ENCODE data around the gene BAX.

BAX gene

DNA sequence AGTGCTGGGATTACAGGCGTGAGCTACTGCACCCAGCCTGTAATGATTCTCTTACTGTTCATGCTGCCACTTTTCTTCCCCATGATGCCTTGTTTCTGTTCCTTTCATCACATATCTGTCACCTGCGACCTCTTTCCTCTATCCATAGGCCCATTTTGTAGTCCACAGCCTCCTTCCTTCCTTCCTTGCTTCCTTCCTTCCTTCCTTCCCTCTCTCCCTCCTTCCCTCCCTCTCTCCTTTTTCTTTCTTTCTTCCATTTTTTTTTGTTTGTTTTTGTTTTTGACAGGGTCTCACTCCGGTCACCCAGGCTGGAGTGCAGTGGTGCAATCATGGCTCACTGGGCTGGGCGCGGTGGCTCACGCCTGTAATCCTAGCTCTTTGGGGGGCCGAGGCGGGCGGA is 34.2 kb downstream of the BAX start:
- DNase-seq: no peak

DNA sequence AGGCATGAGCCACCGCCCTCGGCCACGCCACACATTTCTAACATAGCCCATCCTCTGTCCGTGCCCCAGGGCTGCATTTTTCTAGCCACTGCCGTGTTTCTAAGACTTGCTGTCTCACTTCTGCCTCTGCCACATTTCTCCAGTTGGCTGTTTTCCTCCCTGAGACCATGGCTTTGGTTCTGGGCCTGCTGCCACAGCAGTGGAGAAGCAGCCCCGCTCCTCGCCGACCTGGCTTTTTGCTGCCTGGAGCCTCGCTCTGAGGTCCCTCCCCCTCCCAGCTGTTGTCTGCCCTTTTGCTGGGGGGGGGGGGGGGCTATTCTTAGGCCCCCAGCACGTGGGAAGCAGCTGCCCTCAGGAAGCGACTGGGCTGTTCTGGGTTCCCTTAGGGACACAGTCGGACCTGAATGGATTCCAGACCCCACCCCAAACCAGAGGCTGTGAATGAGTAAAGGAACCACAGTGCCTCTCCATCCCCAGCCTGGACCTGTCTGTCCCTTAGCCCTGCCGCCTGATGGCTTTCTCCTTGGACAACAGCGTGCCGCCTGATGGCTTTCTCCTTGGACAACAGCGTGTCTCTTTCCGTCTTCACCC is 35.1 kb downstream of the BAX start:
- DNase-seq: peak; percentile 66

- no peak for DNase-seq
These were observed 35.7 kb downstream of the BAX start for GRCh38 chr19:48990400-48990799.

DNA sequence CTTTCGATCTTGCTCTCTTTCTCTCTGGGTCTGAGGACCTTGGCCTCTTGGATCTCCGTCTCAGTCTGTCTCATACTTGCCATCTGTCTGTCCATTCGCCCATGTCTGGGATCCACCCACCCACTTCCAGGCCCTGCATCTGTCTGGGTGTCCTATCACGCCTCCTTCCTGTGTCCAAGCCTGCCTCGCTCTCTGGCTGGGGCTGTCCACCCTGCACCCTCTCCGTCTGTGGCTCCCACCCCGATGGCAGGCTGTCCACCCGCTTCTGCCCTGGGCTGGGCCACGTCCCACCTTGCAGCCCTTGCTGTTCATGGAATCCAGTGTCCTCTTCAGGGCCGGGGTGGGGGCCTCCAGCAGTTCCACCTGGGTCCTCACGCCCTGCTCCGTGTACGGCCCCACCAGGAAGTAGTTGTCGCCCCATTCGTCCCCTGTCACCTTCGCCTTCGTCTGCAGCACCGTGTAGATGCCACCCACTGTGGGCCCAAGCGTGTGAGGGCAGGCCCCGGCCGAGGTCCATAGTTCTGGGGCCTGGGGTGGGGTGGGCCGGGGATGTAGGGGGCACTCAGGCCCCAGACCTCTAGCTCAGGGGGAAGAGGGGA is 36.4 kb downstream of the BAX start:
- DNase-seq: no peak

- peak; percentile 77 for DNase-seq
These were observed 37.4 kb downstream of the BAX start for GRCh38 chr19:48991873-48992580.

DNA sequence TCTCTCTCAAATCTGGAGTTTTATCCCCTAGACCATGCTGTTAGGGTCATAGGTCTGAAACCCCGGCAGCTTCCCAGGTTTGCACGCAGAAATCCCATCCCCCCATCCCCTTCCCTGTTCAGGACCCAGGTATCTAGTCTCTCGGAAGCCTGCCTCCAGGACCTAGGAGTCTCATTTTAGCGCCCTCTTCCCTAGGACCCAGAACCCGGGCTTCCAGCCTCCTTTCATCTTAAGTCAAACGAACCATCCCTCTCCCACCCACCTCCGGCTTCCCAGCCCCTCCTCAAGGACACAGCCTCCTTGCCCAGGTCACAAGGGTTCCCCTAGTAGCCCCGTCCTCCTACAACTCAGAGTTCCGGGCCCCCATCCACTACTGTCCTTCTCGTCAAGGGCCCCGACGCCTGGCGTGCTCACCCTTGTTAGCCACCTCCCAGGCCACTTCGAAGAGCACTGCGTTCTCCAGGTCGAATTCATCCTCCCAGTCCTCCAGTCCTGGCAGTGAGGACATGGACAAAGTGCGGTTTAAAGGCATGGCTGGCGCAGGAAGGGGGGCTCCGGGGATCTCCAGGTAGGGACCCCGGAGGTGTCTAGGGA is 38.0 kb downstream of the BAX start:
- DNase-seq: no peak

DNA sequence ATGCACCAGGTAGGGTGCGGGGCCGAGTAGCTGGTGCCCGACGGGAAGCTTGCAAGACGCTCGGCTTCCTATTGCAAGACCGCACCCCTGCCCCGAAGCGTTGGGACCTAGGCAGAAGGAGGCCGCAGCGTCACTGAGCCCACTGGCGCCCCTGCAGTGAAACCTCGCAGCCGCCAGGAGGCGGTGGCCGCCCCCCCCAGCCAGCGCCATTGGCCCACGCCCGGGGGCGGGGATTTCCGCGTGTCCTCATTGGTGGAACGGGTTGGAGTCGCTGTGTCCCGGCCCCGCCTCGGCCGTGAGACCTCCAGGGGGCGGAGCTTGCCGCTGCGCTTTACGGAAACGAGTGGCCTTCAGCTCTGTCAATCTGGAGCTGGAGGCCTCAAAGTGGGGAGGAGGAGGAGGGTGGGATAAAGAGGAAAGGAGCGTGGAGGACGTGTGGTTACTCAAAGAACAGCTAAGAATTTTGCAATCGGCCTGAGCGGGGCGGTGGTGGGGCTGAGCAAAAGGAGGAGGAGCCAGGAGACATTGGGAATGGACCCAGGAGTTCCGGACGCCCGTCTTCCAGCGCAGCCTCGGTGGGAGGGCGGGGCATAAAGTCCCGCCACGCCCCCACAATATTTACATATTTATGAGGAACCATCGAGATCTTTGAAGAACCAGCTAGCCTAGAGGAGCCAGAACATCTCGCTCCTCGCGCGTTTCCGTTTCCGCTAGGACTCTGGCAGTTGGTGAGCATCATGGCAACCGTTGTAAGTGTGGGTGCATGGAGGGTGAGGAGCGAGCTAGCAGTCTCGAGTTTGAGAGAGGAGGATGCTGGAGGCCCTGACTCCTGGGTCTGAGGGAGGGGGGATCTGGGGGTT is 38.7 kb downstream of the BAX start, which contains the start of the genes GYS1 and RUVBL2:
TSS of gene GYS1 (minus strand) at position 135 of the 860 bp plus-strand sequence. CDS start 197 bp downstream, outside the sequence.
TSS of gene RUVBL2 (plus strand) at position 713 of the 860 bp plus-strand sequence. CDS start at position 738, 25 bp downstream.
- peak; percentile 100 for DNase-seq

DNA sequence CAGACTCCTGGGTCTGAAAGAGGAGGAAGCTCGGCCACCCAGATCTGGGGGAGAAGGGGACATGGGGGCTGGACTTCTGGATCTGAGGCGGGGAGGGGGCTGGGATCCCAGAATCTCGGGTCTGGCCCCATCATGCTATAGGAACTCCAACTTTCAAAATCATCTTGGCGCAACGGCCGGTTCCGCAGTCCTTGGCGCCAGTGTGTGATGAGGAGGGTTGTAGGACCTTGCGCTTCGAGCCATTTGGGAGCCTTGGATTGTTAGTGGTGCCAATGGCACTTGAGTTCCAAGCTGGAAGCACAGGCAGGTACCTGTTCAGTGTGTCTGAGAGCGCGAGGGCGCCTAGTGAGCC is 39.3 kb downstream of the BAX start:
- no peak for DNase-seq

DNA sequence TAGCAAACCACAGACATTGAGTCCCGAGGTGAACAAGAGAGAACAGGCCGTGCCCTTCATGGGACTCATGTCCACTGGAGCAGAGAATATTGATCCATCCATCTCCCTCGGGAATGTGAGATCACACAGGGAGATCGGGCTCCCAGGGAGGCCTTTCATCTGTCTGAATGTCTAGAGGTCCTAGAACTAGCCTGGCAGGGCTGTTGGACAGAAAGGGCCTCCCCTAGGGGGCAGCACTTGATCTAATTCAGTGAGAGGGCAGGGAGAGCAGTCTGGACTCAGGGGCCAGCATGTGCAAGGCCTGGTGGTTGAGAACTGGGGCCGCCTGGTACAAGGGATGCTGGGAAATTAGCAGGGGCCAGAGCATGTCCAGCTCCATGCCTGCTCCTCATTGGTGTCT is 43.3 kb downstream of the BAX start:
- DNase-seq: no peak

DNA sequence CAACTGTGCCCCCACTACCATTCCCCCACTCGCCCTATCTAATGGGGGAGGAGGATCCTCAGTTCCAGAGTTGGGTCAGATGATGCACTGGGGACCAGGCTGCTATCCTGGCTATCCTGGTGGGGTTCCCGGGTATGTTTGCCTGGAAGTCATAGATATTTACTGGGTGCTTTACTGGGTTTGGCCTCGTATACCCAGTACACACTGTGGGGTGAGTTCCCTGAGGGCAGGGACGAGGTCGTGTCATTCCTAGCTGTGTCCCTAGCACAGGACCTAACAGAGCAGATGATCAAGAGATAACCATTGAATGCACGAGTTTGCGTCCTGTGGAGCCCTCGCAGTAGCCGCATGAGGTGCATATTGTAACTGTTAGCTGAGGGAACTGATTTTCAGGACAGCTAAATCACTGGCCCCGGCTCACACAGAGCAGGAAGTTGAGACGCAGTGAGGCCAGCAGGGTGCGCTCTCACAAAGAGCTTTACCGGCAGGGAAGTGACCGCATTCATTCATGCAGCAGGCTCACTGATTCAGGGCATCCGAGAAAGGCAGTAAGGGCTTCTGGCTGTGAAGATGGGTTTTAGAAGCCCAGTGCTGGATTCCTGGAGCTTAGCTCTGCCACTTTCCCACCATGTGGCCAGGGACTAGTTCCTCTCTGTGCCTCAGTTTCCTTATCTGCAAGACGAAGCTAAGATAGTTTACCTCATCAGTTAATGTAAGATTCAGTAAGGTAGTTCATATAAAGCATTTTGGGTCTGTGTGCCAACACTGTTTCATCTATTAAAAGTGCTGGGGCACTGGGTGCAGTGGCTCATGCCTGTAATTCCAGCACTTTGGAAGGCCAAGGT is 45.0 kb downstream of the BAX start:
- DNase-seq: no peak

GRCh38 chr19:49004133-49004532 is 49.5 kb downstream of the BAX start:
- DNase-seq: no peak

- no peak for DNase-seq
These were observed 50.4 kb downstream of the BAX start for GRCh38 chr19:49004964-49005614.

DNA sequence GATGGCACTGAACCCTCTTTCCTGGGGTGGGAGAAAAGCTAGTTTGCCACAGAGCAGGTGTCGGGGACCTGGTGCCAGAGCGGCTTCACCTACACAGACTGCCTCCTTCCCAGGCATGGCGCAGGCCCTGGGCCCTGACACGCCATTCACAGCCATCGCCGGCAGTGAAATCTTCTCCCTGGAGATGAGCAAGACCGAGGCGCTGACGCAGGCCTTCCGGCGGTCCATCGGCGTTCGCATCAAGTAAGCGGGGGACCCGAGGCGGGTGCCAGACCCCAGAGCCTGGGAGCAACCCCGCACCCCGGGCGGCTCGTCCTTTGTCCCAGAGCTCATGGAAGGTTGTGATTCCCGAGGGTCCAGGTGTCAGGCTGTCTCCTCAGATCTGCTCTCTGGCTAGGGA is 52.2 kb downstream of the BAX start:
- no peak for DNase-seq

GRCh38 chr19:49009828-49010227 is 55.2 kb downstream of the BAX start:
- no peak for DNase-seq

DNA sequence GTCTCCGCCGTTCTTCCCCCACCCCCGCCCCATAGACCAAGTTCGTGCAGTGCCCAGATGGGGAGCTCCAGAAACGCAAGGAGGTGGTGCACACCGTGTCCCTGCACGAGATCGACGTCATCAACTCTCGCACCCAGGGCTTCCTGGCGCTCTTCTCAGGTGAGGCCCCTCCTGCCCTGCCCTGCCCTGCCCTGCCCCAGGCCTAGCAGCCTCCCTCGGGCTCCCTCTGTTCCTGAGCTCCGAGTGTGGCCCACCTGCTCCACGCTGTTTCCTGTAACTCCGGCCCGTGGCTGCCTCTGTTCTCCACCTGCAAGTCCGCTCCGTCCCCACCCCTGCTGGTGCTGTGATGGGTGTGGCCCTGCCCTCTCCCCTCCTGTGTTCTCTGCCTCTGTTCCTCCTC is 55.8 kb downstream of the BAX start:
- DNase-seq: no peak

GRCh38 chr19:49011194-49011593 is 56.5 kb downstream of the BAX start:
- no peak for DNase-seq
